Lower leg skin (tissue), 3 donors: ENCODE data around the gene LMNTD1.

Experiments
- POLR2A ChIP-seq, 2 donors: fragments of 450-650 bp; IDR thresholded peaks; one replicate each; pipeline ENCODE4 v1.6.1; 2016 to 2017; ENCODE audit warnings: antibody characterized with exemption in 2 of 2, mild to moderate bottlenecking in 1 of 2, moderate library complexity in 1 of 2
- TF ChIP-seq, protein P1 (sequence below), 3 donors: fragments of 450-650 bp; IDR thresholded peaks; one replicate each; pipeline ENCODE4 v1.5.1; 2016; ENCODE audit warnings: antibody characterized with exemption in 3 of 3, mild to moderate bottlenecking in 3 of 3, moderate library complexity in 2 of 3

- TF ChIP-seq, protein P1, sequence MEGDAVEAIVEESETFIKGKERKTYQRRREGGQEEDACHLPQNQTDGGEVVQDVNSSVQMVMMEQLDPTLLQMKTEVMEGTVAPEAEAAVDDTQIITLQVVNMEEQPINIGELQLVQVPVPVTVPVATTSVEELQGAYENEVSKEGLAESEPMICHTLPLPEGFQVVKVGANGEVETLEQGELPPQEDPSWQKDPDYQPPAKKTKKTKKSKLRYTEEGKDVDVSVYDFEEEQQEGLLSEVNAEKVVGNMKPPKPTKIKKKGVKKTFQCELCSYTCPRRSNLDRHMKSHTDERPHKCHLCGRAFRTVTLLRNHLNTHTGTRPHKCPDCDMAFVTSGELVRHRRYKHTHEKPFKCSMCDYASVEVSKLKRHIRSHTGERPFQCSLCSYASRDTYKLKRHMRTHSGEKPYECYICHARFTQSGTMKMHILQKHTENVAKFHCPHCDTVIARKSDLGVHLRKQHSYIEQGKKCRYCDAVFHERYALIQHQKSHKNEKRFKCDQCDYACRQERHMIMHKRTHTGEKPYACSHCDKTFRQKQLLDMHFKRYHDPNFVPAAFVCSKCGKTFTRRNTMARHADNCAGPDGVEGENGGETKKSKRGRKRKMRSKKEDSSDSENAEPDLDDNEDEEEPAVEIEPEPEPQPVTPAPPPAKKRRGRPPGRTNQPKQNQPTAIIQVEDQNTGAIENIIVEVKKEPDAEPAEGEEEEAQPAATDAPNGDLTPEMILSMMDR (IDR thresholded peaks at IDR 0.05), result no peak
- TF ChIP-seq POLR2A (IDR thresholded peaks at IDR 0.05), result no peak
Measured at GRCh38 chr12:25585662-25586061, 32.6 kb upstream of the LMNTD1 start.
